NCI-H345 (cell line): ENCODE data around the gene GFAP.

ENCODE experiments used
- DNase-seq: peaks from one replicate; lab custom pipeline; 2025; lab: John Stamatoyannopoulos, UW

The GFAP gene

GRCh38 chr17:44862278-44862914 is 52.9 kb downstream of the GFAP start:
- no peak for DNase-seq

- no peak for DNase-seq
These were observed 55.6 kb downstream of the GFAP start for GRCh38 chr17:44859701-44860100.

- DNase-seq = no peak
These were observed 61.1 kb downstream of the GFAP start for GRCh38 chr17:44854192-44854591.
